Activated CD8-positive, alpha-beta memory T cell treated with anti-CD3 and anti-CD28 coated beads for 1 hour (primary cell): ENCODE data around the gene CDC6.

Source experiments
- DNase-seq, 2 donors: peaks; one replicate each; pipeline ENCODE4 v3.0.0-alpha.2; 2020; ENCODE audit warnings: low read depth in 1 of 2; ENCODE audit errors: extremely low read depth in 1 of 2

Gene CDC6

GRCh38 chr17:40338941-40339649, 51.4 kb downstream of the CDC6 start:
- DNase-seq, result no peak

DNA sequence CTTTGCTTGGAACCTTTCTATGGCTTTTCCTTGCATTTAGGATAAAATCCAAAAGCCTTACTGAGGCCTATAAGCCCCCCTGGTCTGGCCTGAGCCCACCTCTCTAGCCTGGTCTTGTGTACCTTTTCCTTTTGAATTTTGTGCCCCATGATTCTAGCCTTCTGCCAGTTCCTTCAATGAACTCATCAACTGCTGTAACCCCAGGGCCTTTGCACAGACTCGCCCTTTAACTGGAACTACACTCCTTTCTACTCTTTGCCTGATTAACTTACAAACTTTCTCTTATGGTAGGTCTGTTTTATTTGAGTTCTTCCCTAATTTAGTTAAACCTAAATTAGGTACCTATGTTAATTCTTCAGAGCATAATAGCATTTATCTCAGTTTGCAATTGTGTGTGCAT, 52.6 kb downstream of the CDC6 start:
- no peak for DNase-seq

DNA sequence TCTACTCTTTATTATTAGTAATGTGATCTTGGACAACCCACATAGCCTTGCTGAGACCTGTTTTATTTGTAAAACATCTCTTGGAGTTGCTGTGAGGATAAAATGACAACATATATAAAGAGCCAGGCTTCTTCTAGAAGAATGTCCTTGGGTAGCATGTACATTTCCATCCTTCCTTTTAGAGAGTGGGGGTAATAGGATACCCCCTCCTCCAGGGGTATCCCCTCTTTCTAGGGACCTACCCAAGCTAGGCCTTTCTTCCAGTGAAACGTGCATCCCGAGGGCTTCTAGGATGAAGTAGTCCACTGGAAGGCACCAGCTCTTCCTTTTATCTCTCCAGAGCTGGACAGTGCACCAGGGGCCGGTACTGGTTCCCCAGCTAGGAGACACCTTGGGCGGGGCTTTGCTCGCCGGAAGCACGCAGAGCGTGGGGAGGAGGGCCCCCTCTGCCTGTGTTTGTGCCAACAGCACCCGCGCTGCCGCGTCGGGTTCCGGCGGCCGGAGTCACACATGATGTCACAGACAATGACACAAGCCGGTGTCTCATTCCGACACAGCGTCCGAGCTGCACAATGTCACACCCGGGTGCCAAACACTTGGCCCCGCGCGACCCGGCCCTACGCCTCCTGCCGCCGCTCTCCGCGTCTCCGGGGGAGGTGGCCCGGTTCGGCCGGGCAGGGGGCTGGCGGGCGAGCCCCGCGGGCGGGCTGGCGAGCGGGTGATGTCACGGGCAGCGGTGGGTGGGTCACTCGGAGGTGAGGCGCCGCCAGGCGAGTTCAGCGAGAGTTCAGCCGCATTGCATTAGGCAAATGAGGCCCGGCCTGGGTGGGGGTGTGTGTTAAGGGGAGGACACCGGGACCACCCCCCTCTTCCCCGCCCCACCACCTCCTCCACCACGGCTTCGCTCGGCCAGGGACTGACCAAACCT, 53.5 kb downstream of the CDC6 start:
- DNase-seq, result peak; percentile 73 to 83

DNA sequence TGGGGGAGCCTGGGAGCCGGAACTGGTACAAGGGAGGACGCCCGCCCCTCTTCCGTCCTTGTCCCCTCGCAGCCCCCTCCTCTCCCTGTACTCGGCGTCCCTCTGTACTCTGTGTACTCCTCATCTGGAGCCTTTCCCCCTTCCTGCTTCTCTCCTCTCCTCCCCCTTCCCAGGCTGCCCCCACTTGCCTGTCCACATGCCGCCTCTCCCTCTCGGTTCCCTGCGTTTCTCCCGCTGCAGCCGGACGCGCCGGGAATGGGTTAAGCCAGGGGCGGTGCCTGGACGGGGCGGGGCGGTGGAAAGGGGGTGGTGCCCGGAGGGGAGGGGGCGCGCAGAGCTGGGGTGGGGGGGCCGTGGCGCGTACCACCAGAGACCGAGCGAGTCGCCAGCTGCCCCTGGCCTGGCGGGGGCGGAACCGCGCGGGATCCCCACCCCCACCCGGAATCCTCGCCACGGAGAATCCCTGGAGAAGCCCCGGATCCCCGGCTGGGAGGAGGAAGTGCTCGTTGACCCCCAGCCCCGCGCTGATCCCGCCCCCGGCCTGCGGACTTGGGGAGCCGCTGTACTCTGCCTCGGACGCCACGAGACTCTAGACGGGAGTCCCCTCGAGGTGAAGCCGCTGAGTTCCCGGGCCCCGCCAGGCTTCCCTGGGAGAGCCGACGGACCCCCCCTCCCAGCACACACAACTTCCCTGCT, 54.3 kb downstream of the CDC6 start:
- no peak for DNase-seq

DNA sequence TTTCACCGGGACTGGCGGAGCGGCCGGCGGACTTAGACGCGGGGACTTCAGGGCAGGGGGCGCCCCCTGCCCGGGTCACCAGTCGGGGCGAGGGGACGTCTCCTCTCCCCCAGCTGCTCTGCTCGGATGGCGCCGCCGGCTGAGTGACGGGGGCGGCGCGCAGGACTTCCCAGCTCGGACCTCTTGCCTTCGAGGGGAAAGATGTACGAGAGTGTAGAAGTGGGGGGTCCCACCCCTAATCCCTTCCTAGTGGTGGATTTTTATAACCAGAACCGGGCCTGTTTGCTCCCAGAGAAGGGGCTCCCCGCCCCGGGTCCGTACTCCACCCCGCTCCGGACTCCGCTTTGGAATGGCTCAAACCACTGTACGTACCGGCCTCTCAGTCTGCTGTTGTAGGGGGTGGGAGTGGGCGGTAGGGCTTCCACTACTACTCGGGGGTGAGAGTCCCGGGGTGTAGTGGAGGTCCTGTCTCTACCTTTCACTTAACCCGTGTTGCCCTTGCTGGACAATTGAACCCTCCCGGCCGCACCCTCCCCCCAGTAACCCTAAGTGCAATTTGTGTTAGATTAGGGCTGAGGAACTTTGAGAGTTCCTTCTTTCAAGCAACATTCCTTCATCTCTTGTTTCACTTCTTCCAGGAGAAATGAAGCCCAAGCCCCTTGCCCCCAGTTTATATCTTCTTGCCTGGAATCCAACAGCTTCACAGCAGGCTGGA, 55.0 kb downstream of the CDC6 start:
- DNase-seq, result no peak

DNA sequence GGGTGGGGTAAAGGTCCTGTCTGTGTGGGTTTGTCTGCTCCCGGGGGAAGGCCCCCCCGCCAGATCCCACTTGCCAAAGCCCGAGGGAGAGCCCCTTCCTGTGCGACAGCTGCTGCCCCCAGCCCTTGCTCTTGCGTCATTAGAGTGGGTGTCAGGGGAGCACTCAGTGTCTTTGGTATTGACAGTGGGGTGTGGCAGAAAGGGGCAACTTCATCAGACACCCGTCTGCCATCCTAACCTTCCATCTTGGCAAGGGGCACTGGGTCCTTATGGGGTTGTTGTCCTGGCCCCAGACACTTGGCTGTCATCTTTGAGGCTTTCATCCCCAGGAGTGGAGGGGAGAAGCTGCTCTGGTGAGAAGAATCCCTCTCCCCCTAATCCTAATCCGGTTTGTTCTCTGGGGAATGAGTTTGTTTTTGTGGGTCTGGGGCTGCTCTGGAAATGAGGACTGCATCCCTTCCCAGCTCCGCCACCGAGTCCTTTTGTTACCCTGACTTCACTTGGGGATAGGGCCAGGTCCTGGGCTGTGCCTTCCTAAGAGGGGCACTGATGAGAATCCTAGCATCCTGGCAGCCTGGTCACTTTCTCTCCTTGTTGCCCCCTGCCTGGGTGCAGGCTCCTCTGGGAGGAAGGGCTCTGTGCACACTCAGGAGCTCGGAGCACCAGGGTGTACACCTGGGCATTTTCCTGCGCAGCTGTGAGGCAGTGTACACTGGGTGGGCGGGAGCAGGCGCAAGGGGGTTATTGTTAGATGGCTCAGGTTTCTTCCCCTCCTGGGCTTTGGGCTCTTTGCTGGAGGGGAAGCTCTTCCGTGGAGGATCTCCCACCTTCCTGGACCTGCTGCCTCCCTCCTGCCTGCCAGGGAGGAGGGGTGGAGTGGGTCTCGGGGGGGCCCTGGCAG, 55.8 kb downstream of the CDC6 start:
- DNase-seq, result no peak

DNA sequence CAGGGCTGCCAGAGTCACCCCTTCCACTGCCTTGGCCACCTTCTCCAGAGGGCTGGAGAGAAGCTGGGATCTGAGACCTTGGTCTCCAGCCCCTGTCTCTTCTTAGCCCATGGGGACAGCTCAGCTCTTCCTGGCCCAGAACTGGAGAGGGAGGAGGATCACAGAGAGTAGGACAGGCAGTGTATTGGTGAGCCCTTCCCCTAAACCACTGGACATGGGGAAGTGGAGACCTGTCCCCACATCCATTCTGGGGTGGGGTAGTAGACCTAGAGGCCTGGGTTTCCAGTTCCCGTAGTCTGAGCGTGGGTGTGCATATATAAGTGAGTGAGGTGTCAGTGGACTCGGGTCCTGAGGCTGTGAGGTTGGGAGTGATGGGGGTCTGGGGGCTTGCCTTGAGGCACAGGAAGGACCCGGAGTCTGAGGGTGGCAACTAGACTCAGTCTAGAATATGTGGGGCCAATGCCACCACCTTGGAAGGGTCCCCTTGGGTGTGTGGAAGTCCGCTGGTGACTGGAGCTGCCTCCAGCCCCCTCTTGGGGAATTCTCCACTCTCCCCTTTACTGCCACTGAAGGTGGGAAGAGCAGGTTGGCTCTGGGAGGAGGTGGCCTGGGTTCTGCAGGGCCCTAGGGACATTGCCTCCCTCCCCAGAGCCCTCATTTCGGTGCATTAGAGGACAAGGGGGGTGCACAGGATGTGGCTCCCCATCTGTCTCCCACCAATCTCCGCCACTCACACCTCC, 56.9 kb downstream of the CDC6 start:
- no peak for DNase-seq

GRCh38 chr17:40345161-40345993, 57.7 kb downstream of the CDC6 start:
- DNase-seq, result no peak

GRCh38 chr17:40345994-40346764, 58.5 kb downstream of the CDC6 start:
- DNase-seq, result no peak

GRCh38 chr17:40346765-40347158, 59.1 kb downstream of the CDC6 start:
- DNase-seq, result no peak

DNA sequence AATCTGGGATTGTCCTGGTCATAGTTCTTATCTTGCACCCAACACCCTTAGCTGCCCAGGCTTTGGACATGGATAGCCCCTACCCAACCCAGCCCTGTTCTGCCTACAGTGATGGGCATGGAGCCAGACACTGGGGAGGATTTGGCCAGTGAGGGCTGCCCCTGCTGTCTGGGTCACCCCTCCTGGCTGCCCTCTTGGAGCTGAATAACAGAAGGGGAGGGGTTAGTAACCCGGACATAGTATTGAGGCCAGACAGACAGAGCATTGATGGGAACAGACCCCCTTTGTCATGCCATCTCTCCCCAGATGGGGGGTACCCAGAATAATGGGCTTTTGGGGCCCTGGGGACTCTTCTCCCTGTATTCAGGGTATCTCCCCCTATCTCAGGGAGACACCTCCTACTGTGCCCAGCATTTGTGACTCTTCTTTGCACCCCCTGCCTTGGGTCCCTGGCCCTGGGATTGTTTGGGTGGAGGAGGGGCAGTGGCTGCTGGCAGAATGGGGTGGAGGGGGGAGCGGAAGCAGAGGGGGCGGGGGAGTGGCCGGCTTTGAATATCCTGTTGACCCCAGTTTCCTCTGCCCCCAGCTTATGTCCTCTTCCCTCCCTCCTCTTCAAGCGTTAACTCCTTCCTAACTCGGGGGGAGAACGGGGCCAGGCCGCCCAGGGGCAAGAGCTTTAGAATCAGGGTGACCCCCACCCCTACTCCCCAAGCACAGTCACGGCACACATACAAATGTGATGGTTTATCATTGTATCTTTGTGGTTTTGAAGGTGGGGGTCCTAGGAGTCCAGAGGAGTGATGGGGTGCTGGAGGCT, 59.8 kb downstream of the CDC6 start:
- DNase-seq, result no peak

GRCh38 chr17:40348136-40348504, 60.4 kb downstream of the CDC6 start:
- no peak for DNase-seq

DNA sequence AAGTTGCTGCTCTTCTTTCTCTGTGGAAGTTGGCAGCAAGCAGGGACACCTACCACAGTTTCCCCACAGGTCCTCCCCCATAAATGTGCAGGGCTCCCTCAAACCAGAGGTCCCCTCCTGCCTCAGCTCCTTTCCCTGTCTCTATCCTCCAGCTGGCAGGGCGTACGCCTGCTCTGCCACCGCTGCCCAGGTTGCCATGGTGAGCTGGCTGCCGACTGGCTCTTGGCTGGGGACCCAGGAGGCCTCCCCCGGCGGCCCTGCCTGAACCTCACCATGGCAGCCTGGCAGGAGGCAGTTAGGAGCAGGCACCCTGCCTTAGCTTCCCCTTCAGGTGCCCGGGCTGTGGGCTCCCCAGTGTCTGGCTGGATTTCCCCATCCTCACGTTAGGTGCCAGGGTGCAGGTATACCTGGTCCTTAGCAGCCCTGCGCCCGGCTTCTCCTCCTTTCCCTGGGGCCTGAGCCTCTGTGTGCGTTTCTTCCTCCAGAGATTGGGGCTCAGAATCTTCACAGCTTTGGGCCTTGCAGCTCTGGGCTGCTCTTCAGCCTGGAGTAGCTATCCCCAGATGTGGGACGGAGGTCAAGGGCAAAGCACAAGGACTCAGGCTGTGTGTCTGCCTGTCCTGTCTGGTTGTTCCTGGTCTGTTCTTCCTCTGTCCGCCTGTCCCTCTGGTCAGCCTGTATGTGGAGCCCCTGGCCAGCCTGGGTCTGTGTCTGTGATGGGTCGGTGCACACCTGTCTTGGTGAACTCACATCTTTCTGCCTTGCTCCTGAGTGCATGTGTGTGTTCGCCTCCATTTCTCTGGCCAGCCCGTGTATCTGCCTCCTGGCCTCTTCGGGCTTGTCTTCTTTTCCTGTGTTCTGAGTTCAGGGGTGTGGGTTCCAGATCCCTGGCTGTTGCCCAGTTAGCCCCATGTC, 61.1 kb downstream of the CDC6 start:
- no peak for DNase-seq

- no peak for DNase-seq
Observed at GRCh38 chr17:40349477-40349894, 61.8 kb downstream of the CDC6 start.

DNA sequence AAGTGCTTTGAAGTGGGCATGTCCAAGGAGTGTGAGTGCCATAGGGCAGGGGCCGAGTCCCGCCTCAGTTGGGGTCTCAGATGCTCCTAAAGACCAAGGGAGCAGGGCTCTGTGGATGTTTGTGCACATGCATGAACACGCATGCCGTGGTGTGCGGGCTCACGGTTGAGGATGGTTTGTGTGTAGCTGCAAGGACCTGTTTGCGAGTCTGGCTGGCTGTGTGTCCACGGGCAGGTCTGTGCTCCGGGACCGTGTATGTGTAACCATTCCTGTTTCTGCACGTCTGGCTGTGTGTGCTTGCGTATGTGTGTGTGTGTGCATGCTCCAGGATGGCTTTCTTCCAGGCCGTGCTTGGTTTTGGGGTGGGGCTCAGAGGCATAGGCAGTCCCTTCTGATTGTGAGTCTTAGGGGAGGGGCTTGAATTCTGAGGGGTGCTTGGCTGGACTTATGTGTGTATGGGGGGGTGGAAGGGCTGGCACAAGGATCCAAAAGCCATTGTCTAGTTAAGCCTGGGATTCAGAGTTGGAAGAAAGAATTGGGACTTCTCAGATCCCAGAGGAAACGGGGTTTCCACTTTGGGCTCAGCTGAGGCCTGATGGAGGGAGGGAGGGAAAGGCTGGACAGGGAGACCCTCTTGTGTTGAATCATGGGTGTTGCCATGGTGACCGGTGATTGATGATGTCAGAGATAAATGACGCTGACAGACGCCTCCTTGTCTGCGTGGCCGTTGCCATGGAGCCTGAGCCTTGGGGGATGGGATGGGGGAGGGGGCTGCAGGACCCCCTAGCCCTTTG, 62.4 kb downstream of the CDC6 start:
- DNase-seq, result no peak
